Keratinocyte (primary cell): Measurements from ENCODE around the gene PTPN2. TPM values are rescaled to one million over a fixed set of nuclear protein-coding genes. Genes with fewer than 3 reads are reported as not detected.
A peak's percentile ranks its signal among the peaks of the same experiment; 100 is the strongest.

Experiments used
- DNase-seq: peaks from one replicate; pipeline ENCODE4 v3.0.0-alpha.2; 2011; ENCODE audit warnings: low read depth, missing footprints, low spot score
- FAIRE-seq: peaks from 2 replicates; lab custom pipeline; 2011; peaks lifted over from hg19 to GRCh38; lab: Jason Lieb, UNC
- H2AFZ ChIP-seq: 2 replicates; pipeline ENCODE4 v1.6.0; 2012; ENCODE audit warnings: low read length, control low read depth, inconsistent platforms; ENCODE audit not compliant: control insufficient read depth
- H3K27ac ChIP-seq: 2 replicates; pipeline ENCODE4 v1.5.1; 2011; ENCODE audit warnings: low read length; ENCODE audit not compliant: control insufficient read depth, insufficient read depth
- H3K27me3 ChIP-seq: 3 replicates; pipeline ENCODE4 v1.6.0; 2011; ENCODE audit warnings: low read length; ENCODE audit not compliant: control insufficient read depth, insufficient read depth; ENCODE audit errors: extremely low read depth
- H3K36me3 ChIP-seq, 2 experiments: 2 replicates in 1 of 2; 3 replicates in 1 of 2; pipeline ENCODE4 v1.5.1; 2011; ENCODE audit warnings: low read length in 2 of 2, mild to moderate bottlenecking in 1 of 2; ENCODE audit not compliant: control insufficient read depth in 2 of 2, insufficient read depth in 2 of 2; ENCODE audit errors: extremely low read depth in 1 of 2
- H3K4me1 ChIP-seq: 3 replicates; pipeline ENCODE4 v1.5.1; 2011; ENCODE audit warnings: low read length; ENCODE audit not compliant: control insufficient read depth, insufficient read depth; ENCODE audit errors: extremely low read depth
- H3K4me2 ChIP-seq: 3 replicates; pipeline ENCODE4 v1.6.0; 2011; ENCODE audit warnings: low read depth, low read length; ENCODE audit not compliant: control insufficient read depth, insufficient read depth; ENCODE audit errors: extremely low read depth
- H3K4me3 ChIP-seq, 3 experiments: fragments of 200-600 bp in 1 of 3; sonication (generic) in 1 of 3; 2 replicates in 2 of 3; 3 replicates in 1 of 3; pipeline ENCODE4 v1.5.1; 2011 to 2016; ENCODE audit warnings: low read length in 3 of 3, mild to moderate bottlenecking in 3 of 3, control low read depth in 2 of 3, inconsistent platforms in 1 of 3, low read depth in 1 of 3, mixed read lengths in 1 of 3, mixed run types in 1 of 3, moderate library complexity in 1 of 3; ENCODE audit not compliant: control insufficient read depth in 2 of 3, insufficient read depth in 2 of 3; ENCODE audit errors: extremely low read depth in 1 of 3
- H3K79me2 ChIP-seq: 2 replicates; pipeline ENCODE4 v1.6.0; 2012; ENCODE audit warnings: low read length; ENCODE audit not compliant: control insufficient read depth, insufficient read depth
- H3K9ac ChIP-seq: 3 replicates; pipeline ENCODE4 v1.6.0; 2011; ENCODE audit warnings: low read length; ENCODE audit not compliant: control insufficient read depth, insufficient read depth; ENCODE audit errors: extremely low read depth
- H3K9me1 ChIP-seq: 3 replicates; pipeline ENCODE4 v1.6.0; 2011; ENCODE audit warnings: low read length; ENCODE audit not compliant: control insufficient read depth, insufficient read depth; ENCODE audit errors: extremely low read depth
- H3K9me3 ChIP-seq: 2 replicates; pipeline ENCODE4 v1.5.1; 2012; ENCODE audit warnings: low read depth, low read length; ENCODE audit not compliant: control insufficient read depth
- H4K20me1 ChIP-seq: 3 replicates; pipeline ENCODE4 v1.6.0; 2011; ENCODE audit warnings: low read length; ENCODE audit not compliant: control insufficient read depth, insufficient read depth; ENCODE audit errors: extremely low read depth
- EZH2 ChIP-seq: IDR thresholded peaks from one replicate; pipeline ENCODE4 v1.6.1; 2012; ENCODE audit warnings: inconsistent platforms, mild to moderate bottlenecking, low read length, moderate library complexity
- dilution Hi-C: fragments of 300-500 bp; cut with MboI; formaldehyde crosslinking; loops from one replicate; pipeline ENCODE4 v1.7.0; 2020; ENCODE audit warnings: low sequenced_read_pairs; ENCODE audit not compliant: extremely low pct_ligation_motif_present
- polyA plus RNA-seq, 5 experiments: library from polyadenylated mRNA; depleted of rRNA in 3 of 5; stranded (reverse) in 3 of 5; stranded (forward) in 1 of 5; unstranded in 1 of 5; fragments of >200 nt; gene quantifications; 1 replicate in 1 of 5; 2 replicates in 3 of 5; 3 replicates in 1 of 5; pipeline versions ENCODE4 v1.2.1 to v1.2.3, GENCODE V29; 2011 to 2012; ENCODE audit warnings: missing spikeins in 2 of 5, low read depth in 1 of 5, low replicate concordance in 1 of 5
- TF ChIP-seq, protein P1 (sequence below), 3 experiments: IDR thresholded peaks in 1 of 3; conservative IDR thresholded peaks in 1 of 3; optimal IDR thresholded peaks in 1 of 3; 2 replicates in 2 of 3; 3 replicates in 1 of 3; pipeline versions ENCODE3 to v1.5.1; 2011; ENCODE audit warnings: low read length in 3 of 3, mild to moderate bottlenecking in 3 of 3, moderate library complexity in 2 of 3, control low read depth in 1 of 3, inconsistent platforms in 1 of 3; ENCODE audit not compliant: insufficient read depth in 2 of 3; ENCODE audit errors: extremely low read depth in 1 of 3

The PTPN2 gene
- polyA plus RNA-seq, 1 donor (not counting 4 experiments of a cell fraction or from before 2014, with no cell fraction given) = 39.9 TPM

DNA sequence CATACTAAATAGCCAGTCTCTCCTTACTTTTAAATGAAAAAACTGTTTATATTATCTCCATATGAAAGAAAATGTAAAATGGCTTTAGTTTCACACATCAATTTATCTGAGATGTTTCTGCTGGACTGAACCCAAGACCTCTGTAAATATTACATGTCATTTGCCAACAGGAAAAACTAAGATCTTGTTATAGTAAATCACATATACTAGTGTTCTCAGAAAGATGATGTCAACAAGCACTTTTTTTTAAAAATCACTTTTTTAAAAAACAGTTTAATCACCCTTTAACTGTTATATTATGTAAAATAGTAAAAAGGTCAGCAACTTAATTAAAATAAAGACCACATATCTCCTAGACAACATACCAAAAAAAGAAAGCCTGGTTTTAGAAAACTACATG, 46.3 kb downstream of the PTPN2 start:
- H3K9ac ChIP-seq = peak overlapping the region; percentile 85
- DNase-seq = no peak
- H3K79me2 ChIP-seq = peaks cover 27% of the 10 kb centered on the region
- H3K36me3 ChIP-seq = peaks cover 3 to 13% of the 10 kb centered on the region in 2 experiments
- dilution Hi-C loops = no loop called here
- peak overlapping the region in 1 of 3 experiments; percentile 57 for H3K4me3 ChIP-seq
- H3K4me1 ChIP-seq = peaks cover 32% of the 10 kb centered on the region
- FAIRE-seq = no peak
- no peaks in the 10 kb centered on the region for H4K20me1 ChIP-seq
- no peaks in the 10 kb centered on the region for H3K9me1 ChIP-seq
- H2AFZ ChIP-seq = no peak overlapping the region
- H3K9me3 ChIP-seq = no peaks in the 10 kb centered on the region
- no peak for TF ChIP-seq EZH2
- TF ChIP-seq, protein P1, sequence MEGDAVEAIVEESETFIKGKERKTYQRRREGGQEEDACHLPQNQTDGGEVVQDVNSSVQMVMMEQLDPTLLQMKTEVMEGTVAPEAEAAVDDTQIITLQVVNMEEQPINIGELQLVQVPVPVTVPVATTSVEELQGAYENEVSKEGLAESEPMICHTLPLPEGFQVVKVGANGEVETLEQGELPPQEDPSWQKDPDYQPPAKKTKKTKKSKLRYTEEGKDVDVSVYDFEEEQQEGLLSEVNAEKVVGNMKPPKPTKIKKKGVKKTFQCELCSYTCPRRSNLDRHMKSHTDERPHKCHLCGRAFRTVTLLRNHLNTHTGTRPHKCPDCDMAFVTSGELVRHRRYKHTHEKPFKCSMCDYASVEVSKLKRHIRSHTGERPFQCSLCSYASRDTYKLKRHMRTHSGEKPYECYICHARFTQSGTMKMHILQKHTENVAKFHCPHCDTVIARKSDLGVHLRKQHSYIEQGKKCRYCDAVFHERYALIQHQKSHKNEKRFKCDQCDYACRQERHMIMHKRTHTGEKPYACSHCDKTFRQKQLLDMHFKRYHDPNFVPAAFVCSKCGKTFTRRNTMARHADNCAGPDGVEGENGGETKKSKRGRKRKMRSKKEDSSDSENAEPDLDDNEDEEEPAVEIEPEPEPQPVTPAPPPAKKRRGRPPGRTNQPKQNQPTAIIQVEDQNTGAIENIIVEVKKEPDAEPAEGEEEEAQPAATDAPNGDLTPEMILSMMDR (optimal IDR thresholded peaks at IDR 0.05 in 1 of 3, IDR thresholded peaks at IDR 0.05 in 1 of 3, conservative IDR thresholded peaks at IDR 0.05 in 1 of 3; ENCODE audit: extremely low read depth in 1 of 3, insufficient read depth in 2 of 3, low read length in 3 of 3) = no peak
- no peaks in the 10 kb centered on the region for H3K27me3 ChIP-seq
- H3K27ac ChIP-seq = peak overlapping the region; percentile 97
- H3K4me2 ChIP-seq = peak overlapping the region; percentile 97

DNA sequence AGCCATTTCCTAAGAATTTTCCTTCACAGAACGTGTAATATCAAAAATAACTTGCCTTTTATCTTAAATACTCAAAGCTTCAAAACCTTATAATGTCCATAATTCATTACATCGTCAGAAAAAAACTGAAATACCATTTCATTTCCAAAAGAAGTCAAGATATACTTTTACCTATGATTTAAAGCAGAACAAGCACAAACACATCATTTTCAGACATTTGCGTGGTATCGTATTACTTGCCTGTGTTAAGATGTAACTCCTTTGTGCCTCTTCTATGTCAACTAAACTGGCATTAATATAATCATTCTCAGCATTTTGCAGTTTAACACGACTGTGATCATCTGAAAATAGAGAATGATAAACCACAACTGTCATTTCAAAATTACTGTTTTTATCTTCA, 47.5 kb downstream of the PTPN2 start:
- no peaks in the 10 kb centered on the region for H3K27me3 ChIP-seq
- no peak overlapping the region for H3K9ac ChIP-seq
- dilution Hi-C loops = no loop called here
- no peak overlapping the region for H3K4me3 ChIP-seq
- no peak for FAIRE-seq
- peaks cover 23% of the 10 kb centered on the region for H3K79me2 ChIP-seq
- peaks cover 32% of the 10 kb centered on the region for H3K4me1 ChIP-seq
- H3K27ac ChIP-seq = peak overlapping the region; percentile 97
- H3K9me1 ChIP-seq = no peaks in the 10 kb centered on the region
- DNase-seq = no peak
- peaks cover 0 to 13% of the 10 kb centered on the region in 2 experiments for H3K36me3 ChIP-seq
- H4K20me1 ChIP-seq = no peaks in the 10 kb centered on the region
- H2AFZ ChIP-seq = no peak overlapping the region
- TF ChIP-seq, protein P1 (optimal IDR thresholded peaks at IDR 0.05 in 1 of 3, IDR thresholded peaks at IDR 0.05 in 1 of 3, conservative IDR thresholded peaks at IDR 0.05 in 1 of 3; ENCODE audit: extremely low read depth in 1 of 3, insufficient read depth in 2 of 3, low read length in 3 of 3) = no peak
- TF ChIP-seq EZH2 = no peak
- no peaks in the 10 kb centered on the region for H3K9me3 ChIP-seq
- peak overlapping the region; percentile 36 for H3K4me2 ChIP-seq
